Mesenchymal stem cell (in vitro differentiated cells and primary cell): Measurements from ENCODE around the gene ZNF524.

Experiments used
- DNase-seq: peaks from one replicate; pipeline ENCODE4 v3.0.0-alpha.2; 2013
- H2AFZ ChIP-seq: one replicate; pipeline ENCODE4 v1.6.1; 2013; ENCODE audit warnings: low read depth, mild to moderate bottlenecking, control low read depth, inconsistent platforms, low read length, moderate library complexity
- H2AK5ac ChIP-seq: 2 replicates; pipeline ENCODE4 v1.6.1; 2013; ENCODE audit warnings: low read length, moderate library complexity, mild to moderate bottlenecking, inconsistent platforms; ENCODE audit not compliant: severe bottlenecking
- H2BK120ac ChIP-seq: one replicate; pipeline ENCODE4 v1.6.1; 2013; ENCODE audit warnings: low read depth, mild to moderate bottlenecking, inconsistent platforms, low read length, moderate library complexity
- H2BK12ac ChIP-seq, 2 experiments: one replicate each; pipeline ENCODE4 v1.6.1; 2013; ENCODE audit warnings: inconsistent platforms in 2 of 2, low read length in 2 of 2, mild to moderate bottlenecking in 2 of 2, moderate library complexity in 2 of 2, control low read depth in 1 of 2
- H2BK15ac ChIP-seq: one replicate; pipeline ENCODE4 v1.6.1; 2013; ENCODE audit warnings: mild to moderate bottlenecking, low read depth, inconsistent platforms; ENCODE audit not compliant: poor library complexity, severe bottlenecking
- H2BK5ac ChIP-seq: 2 replicates; pipeline ENCODE4 v1.6.1; 2013; ENCODE audit warnings: low read depth, mild to moderate bottlenecking, low read length, control low read depth, inconsistent platforms; ENCODE audit not compliant: poor library complexity, severe bottlenecking
- H3K14ac ChIP-seq, 2 experiments: one replicate each; pipeline ENCODE4 v1.6.1; 2013; ENCODE audit warnings: inconsistent platforms in 2 of 2, low read length in 2 of 2, control low read depth in 1 of 2, mild to moderate bottlenecking in 1 of 2, moderate library complexity in 1 of 2
- H3K18ac ChIP-seq, 2 experiments: one replicate each; pipeline ENCODE4 v1.6.1; 2013; ENCODE audit warnings: inconsistent platforms in 2 of 2, low read length in 2 of 2, control low read depth in 1 of 2, low read depth in 1 of 2, mild to moderate bottlenecking in 1 of 2
- H3K23ac ChIP-seq, 2 experiments: one replicate each; pipeline ENCODE4 v1.6.1; 2013; ENCODE audit warnings: inconsistent platforms in 2 of 2, low read length in 2 of 2, mild to moderate bottlenecking in 2 of 2, moderate library complexity in 2 of 2, control low read depth in 1 of 2
- H3K27ac ChIP-seq: 2 replicates; pipeline ENCODE4 v1.5.1; 2013; ENCODE audit warnings: mild to moderate bottlenecking, moderate library complexity, low read length, control low read depth, inconsistent platforms; ENCODE audit not compliant: poor library complexity, severe bottlenecking
- H3K27me3 ChIP-seq, 2 experiments: 2 replicates each; pipeline versions ENCODE4 v1.6.1 to v1.7.0; 2013; ENCODE audit warnings: low read length in 2 of 2, mild to moderate bottlenecking in 2 of 2, moderate library complexity in 2 of 2, control low read depth in 1 of 2, inconsistent platforms in 1 of 2; ENCODE audit not compliant: control insufficient read depth in 1 of 2, insufficient read depth in 1 of 2
- H3K36me3 ChIP-seq, 2 experiments: 2 replicates each; pipeline versions ENCODE4 v1.6.1 to v1.7.0; 2013; ENCODE audit warnings: low read length in 2 of 2, control low read depth in 1 of 2, inconsistent platforms in 1 of 2, low read depth in 1 of 2, mild to moderate bottlenecking in 1 of 2; ENCODE audit not compliant: insufficient read depth in 2 of 2, control insufficient read depth in 1 of 2
- H3K4ac ChIP-seq, 2 experiments: one replicate each; pipeline ENCODE4 v1.6.1; 2013; ENCODE audit warnings: inconsistent platforms in 2 of 2, low read length in 2 of 2, mild to moderate bottlenecking in 2 of 2, moderate library complexity in 2 of 2, control low read depth in 1 of 2, low read depth in 1 of 2
- H3K4me1 ChIP-seq: 2 replicates; pipeline ENCODE4 v1.6.1; 2013; ENCODE audit warnings: low read depth, low read length, control low read depth; ENCODE audit not compliant: control insufficient read depth, insufficient read depth
- H3K4me2 ChIP-seq: 2 replicates; pipeline ENCODE4 v1.6.1; 2013; ENCODE audit warnings: low read length, mild to moderate bottlenecking, inconsistent platforms; ENCODE audit not compliant: poor library complexity, severe bottlenecking
- H3K4me3 ChIP-seq, 2 experiments: 2 replicates each; pipeline versions ENCODE4 v1.5.1 to v1.7.0; 2013; ENCODE audit warnings: low read length in 2 of 2, mild to moderate bottlenecking in 2 of 2, control low read depth in 1 of 2, low read depth in 1 of 2; ENCODE audit not compliant: insufficient read depth in 1 of 2
- H3K79me1 ChIP-seq: replicated peaks from 2 replicates; pipeline ENCODE4 v1.6.1; 2013; ENCODE audit warnings: mild to moderate bottlenecking, control low read depth, low read length, inconsistent platforms; ENCODE audit not compliant: poor library complexity, severe bottlenecking
- H3K9ac ChIP-seq: 2 replicates; pipeline ENCODE4 v1.7.0; 2013; ENCODE audit warnings: mild to moderate bottlenecking, low read length, moderate library complexity
- H3K9me3 ChIP-seq: 2 replicates; pipeline ENCODE4 v1.7.0; 2013; ENCODE audit warnings: mild to moderate bottlenecking, low read length; ENCODE audit not compliant: control insufficient read depth
- H4K8ac ChIP-seq: one replicate; pipeline ENCODE4 v1.6.1; 2013; ENCODE audit warnings: inconsistent platforms, mild to moderate bottlenecking, low read length, moderate library complexity
- H4K91ac ChIP-seq: one replicate; pipeline ENCODE4 v1.6.1; 2013; ENCODE audit warnings: mild to moderate bottlenecking, low read length, inconsistent platforms
- WGBS: methylation state at CpG from one replicate; pipeline ENCODE4 v1.1.7; 2013; ENCODE audit warnings: mixed read lengths; 5-methylcytosine and 5-hydroxymethylcytosine counted together

ZNF524 gene

DNA sequence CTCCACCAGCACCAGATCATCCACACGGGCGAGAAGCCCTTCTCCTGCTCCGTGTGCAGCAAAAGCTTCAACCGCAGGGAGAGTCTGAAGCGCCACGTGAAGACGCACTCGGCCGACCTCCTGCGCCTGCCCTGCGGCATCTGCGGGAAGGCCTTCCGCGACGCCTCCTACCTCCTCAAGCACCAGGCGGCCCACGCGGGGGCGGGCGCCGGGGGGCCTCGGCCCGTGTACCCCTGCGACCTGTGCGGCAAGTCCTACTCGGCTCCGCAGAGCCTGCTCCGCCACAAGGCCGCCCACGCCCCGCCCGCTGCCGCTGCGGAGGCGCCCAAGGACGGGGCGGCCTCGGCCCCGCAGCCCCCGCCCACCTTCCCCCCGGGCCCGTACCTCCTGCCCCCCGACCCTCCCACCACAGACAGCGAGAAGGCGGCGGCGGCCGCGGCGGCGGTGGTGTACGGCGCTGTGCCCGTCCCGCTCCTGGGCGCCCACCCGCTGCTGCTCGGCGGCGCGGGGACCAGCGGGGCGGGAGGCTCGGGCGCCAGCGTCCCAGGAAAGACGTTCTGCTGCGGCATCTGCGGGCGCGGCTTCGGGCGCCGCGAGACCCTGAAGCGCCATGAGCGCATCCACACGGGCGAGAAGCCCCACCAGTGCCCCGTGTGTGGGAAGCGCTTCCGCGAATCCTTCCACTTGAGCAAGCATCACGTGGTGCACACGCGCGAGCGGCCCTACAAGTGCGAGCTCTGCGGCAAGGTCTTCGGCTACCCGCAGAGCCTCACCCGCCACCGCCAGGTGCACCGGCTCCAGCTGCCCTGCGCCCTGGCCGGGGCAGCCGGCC, 14.8 kb downstream of the ZNF524 start:
- 98% methylated on average over 90 of the region's 98 CpGs for WGBS
- no peak overlapping the region for H3K27ac ChIP-seq
- no peak overlapping the region for H3K4ac ChIP-seq

GRCh38 chr19:55615543-55616394, 15.7 kb downstream of the ZNF524 start:
- H2BK120ac ChIP-seq = no peak overlapping the region
- H4K91ac ChIP-seq = no peak overlapping the region
- no peaks in the 10 kb centered on the region for H3K9me3 ChIP-seq
- no peak overlapping the region for H3K4me3 ChIP-seq
- H3K4ac ChIP-seq = no peak overlapping the region
- H3K14ac ChIP-seq = no peak overlapping the region
- H3K23ac ChIP-seq = no peak overlapping the region
- H3K18ac ChIP-seq = no peak overlapping the region
- DNase-seq = no peak
- H3K9ac ChIP-seq = no peak overlapping the region
- H2AFZ ChIP-seq = no peak overlapping the region
- H2BK12ac ChIP-seq = no peak overlapping the region
- no peak overlapping the region for H2BK15ac ChIP-seq
- no peak overlapping the region for H4K8ac ChIP-seq
- no peak overlapping the region for H2BK5ac ChIP-seq
- WGBS = 99% methylated on average over 88 of the region's 88 CpGs
- H3K27me3 ChIP-seq = no peaks in the 10 kb centered on the region
- H3K4me2 ChIP-seq = no peak overlapping the region
- peaks cover 28 to 71% of the 10 kb centered on the region in 2 experiments for H3K36me3 ChIP-seq
- H2AK5ac ChIP-seq = no peak overlapping the region
- no peak overlapping the region for H3K27ac ChIP-seq
- peaks cover 3% of the 10 kb centered on the region for H3K4me1 ChIP-seq
- H3K79me1 ChIP-seq = peaks cover 42% of the 10 kb centered on the region

More for the DNA sequence above, 14.8 kb downstream of the ZNF524 start:
- H3K18ac ChIP-seq = no peak overlapping the region
- H3K4me1 ChIP-seq = peaks cover 3% of the 10 kb centered on the region
- H3K27me3 ChIP-seq = no peaks in the 10 kb centered on the region
- H2BK12ac ChIP-seq = no peak overlapping the region
- H3K9me3 ChIP-seq = peaks cover 1% of the 10 kb centered on the region
- H4K8ac ChIP-seq = no peak overlapping the region
- no peak overlapping the region for H2AFZ ChIP-seq
- H2BK5ac ChIP-seq = peak overlapping the region; percentile 14
- no peak overlapping the region for H3K23ac ChIP-seq
- H3K14ac ChIP-seq = no peak overlapping the region
- no peak overlapping the region for H4K91ac ChIP-seq
- DNase-seq = no peak
- no peak overlapping the region for H2BK15ac ChIP-seq
- H3K79me1 ChIP-seq = peaks cover 47% of the 10 kb centered on the region
- H2AK5ac ChIP-seq = no peak overlapping the region
- no peak overlapping the region for H3K4me2 ChIP-seq
- H3K9ac ChIP-seq = no peak overlapping the region
- H3K36me3 ChIP-seq = peaks cover 34 to 72% of the 10 kb centered on the region in 2 experiments
- H3K4me3 ChIP-seq = no peak overlapping the region
- H2BK120ac ChIP-seq = no peak overlapping the region

GRCh38 chr19:55616395-55616875, 16.3 kb downstream of the ZNF524 start:
- H3K18ac ChIP-seq = no peak overlapping the region
- H2BK12ac ChIP-seq = no peak overlapping the region
- no peak for DNase-seq
- no peak overlapping the region for H2AFZ ChIP-seq
- no peak overlapping the region for H3K4ac ChIP-seq
- H2BK15ac ChIP-seq = no peak overlapping the region
- no peak overlapping the region for H4K91ac ChIP-seq
- WGBS = 99% methylated on average over 38 of the region's 38 CpGs
- H3K9me3 ChIP-seq = no peaks in the 10 kb centered on the region
- peaks cover 3% of the 10 kb centered on the region for H3K4me1 ChIP-seq
- no peak overlapping the region for H2BK5ac ChIP-seq
- no peak overlapping the region for H4K8ac ChIP-seq
- no peak overlapping the region for H3K9ac ChIP-seq
- peaks cover 38% of the 10 kb centered on the region for H3K79me1 ChIP-seq
- no peak overlapping the region for H3K27ac ChIP-seq
- no peak overlapping the region for H2AK5ac ChIP-seq
- no peak overlapping the region for H3K23ac ChIP-seq
- no peak overlapping the region for H3K4me2 ChIP-seq
- no peak overlapping the region for H2BK120ac ChIP-seq
- peaks cover 31 to 71% of the 10 kb centered on the region in 2 experiments for H3K36me3 ChIP-seq
- no peak overlapping the region for H3K4me3 ChIP-seq
- no peak overlapping the region for H3K14ac ChIP-seq
- H3K27me3 ChIP-seq = no peaks in the 10 kb centered on the region

GRCh38 chr19:55617426-55617825, 17.3 kb downstream of the ZNF524 start:
- Histone ChIP-seq H3K14ac (no peak overlapping the region), H4K91ac (no peak overlapping the region), H2BK15ac (no peak overlapping the region), H2BK120ac (no peak overlapping the region), H3K9ac (no peak overlapping the region), H3K4me3 (no peak overlapping the region), H3K9me3 (no peaks in the 10 kb centered on the region), H4K8ac (no peak overlapping the region), H2AFZ (no peak overlapping the region), H3K23ac (no peak overlapping the region), H3K36me3 (peaks cover 31 to 75% of the 10 kb centered on the region in 2 experiments), H3K4ac (no peak overlapping the region), H3K79me1 (peaks cover 36% of the 10 kb centered on the region), H2BK12ac (no peak overlapping the region), H2AK5ac (no peak overlapping the region), H2BK5ac (no peak overlapping the region), H3K4me1 (peaks cover 6% of the 10 kb centered on the region), H3K18ac (no peak overlapping the region), H3K27ac (no peak overlapping the region), H3K4me2 (no peak overlapping the region), H3K27me3 (no peaks in the 10 kb centered on the region)
- 92% methylated on average over 8 of the region's 8 CpGs for WGBS
- DNase-seq = no peak
